SH-SY5Y (cell line): ENCODE measurements around the gene MAST2.

ENCODE experiments used
- GATA2 ChIP-seq: IDR thresholded peaks from 2 replicates; pipeline ENCODE4 v1.6.1; 2011; ENCODE audit warnings: mild to moderate bottlenecking, low read depth, low read length
- GATA3 ChIP-seq: IDR thresholded peaks from 2 replicates; pipeline ENCODE4 v1.6.1; 2011; ENCODE audit warnings: low read depth, mild to moderate bottlenecking, low read length, moderate library complexity

MAST2 gene

DNA sequence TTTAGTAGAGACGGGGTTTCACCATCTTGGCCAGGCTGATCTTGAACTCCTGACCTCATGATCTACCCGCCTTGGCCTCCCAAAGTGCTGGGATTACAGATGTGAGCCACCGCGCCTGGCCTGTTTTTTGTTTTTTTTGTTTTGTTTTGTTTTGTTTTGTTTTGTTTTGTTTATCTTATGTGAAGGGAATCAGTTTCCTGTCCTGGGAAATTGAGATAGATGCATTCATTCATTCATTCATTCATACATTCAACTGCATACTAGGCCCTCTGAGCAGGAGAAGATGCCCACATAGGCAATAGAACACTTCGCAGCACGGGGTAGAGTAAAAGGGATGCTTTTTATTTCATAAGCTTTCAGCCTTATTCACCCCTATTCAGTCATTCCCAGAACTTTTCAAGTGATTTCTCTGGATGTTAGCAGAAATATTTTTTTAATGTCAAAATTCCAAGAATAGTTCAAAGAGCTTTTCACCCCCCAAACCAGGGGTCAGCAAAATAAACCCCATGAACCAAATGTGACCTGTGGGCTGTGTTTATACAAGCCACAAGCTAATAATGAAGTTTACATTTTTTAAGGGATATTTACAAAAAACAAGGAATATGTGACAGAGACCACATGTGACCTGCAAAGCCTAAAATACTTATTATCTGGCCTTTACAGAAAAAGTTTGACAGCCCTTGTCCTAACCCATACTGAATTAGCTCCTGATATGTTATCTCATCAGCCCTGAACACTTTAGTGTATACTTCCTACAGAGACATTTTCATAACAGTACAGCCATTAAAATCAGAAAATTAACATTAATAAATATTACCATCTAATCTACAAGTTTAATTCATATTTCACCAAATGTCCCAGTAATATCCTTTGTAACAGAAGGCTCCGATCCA, 127.1 kb downstream of the MAST2 start:
- TF ChIP-seq GATA2 (no peak), GATA3 (no peak)

DNA sequence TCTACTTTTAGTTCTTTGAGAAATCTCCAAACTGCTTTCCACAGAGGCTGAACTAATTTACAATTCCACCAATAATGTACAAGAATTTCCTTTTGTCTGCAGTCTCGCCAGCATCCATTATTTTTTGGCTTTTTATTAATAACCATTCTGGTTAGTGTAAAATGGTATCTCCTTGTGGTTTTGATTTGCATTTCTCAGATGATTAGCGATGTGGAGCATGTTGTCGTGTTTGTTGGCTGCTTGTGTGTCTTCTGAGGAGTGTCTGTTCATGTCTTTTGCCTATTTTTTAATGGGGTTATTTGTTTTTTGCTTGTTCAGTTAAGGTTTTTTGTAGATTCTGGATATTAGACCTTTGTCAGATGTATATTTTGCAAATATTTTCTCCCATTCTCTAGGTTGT, 131.5 kb downstream of the MAST2 start:
- TF ChIP-seq GATA3 = no peak
- no peak for TF ChIP-seq GATA2

DNA sequence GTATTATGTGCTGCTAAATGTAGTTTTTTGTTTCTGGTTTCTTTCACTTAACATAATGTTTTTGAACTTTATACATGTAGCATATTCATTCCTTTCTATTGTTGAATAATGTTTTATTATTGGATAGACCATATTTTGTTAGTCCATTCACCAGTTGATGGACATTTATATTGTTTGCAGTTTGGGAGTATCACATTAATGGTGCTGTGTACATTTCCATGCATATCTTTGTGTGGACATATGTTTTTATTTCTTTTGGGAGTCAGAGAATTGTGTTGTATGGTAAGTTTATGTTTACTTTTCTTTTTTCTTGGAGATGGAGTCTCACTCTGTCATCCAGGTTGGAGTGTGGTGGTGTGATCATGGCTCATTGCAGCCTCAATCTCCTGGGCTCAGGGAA, 134.6 kb downstream of the MAST2 start:
- no peak for TF ChIP-seq GATA2
- TF ChIP-seq GATA3 = no peak

DNA sequence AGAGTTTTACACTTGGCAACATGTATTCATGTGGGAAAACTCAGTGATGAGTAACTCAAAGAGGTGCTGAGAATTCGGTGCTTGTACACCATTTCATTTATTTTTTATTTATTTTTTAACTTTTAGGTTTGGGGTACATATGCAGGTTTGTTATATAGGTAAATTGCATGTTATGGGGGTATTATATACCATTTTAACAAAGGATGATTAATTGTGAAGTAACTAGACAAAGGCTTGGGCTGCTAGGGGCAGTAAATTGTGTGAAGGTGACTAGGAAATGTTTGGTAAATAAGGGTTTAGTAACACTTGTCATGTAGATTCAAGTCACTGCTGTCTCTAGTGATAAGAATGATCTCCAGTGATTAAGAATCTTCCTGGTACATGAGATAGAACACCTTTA, 139.0 kb downstream of the MAST2 start:
- TF ChIP-seq GATA3 (no peak), GATA2 (no peak)

DNA sequence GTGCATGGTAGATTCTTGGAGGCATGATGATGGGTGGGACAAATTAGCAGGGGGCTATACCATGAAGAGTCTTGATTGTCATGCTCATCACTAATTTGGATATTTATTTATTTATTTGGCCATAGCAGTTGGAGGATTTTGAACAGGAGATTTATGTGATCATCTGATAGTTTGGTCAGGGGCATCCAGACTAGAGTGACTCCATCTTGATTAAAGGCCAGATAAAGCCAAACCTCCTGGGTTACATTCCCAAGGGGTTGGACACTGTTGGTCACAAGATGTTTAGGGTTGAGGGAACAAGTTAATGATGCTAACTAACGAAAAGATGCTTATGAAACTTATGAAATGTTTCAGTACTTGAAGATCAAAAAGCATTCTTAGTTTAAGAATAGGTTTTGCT, 139.8 kb downstream of the MAST2 start:
- TF ChIP-seq GATA2 = no peak
- no peak for TF ChIP-seq GATA3

DNA sequence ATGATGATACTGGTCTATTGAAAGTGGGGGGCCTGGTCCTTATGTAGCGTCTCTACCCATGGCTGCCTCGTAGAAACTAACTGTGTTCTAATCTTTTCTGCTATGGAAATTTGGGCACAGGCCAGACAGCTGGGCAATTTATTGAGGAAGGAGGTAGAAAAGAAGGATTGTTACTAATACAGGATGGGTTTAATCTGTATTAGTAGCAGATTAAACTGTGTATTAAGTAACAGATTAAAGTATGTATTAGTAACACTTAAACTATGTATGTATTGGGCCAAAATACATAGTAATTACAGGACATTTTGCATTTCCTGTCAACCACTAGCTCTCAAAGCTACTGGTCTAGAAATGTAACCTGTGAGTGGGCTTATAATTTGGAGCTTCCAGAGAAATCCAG, 142.0 kb downstream of the MAST2 start:
- TF ChIP-seq GATA3 (no peak), GATA2 (no peak)

DNA sequence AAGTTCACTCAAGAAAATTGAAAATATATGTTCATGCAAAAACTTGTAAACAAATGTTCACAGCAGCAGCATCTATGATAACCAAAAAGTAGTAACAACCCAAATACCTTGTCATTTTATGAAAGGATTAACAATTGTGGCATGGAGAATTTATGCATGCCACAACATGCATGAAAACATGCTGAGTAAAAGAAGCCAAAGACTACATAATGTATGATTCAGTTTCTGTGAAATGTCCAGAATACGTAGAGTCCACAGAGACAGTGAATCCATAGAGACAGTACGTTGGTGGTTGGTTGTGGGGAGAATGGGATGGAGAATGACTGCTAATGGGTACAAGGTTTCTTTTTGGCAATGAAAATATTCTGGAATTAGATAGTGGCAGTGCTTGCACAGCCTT, 148.7 kb downstream of the MAST2 start:
- TF ChIP-seq GATA2 = no peak
- TF ChIP-seq GATA3 = no peak

DNA sequence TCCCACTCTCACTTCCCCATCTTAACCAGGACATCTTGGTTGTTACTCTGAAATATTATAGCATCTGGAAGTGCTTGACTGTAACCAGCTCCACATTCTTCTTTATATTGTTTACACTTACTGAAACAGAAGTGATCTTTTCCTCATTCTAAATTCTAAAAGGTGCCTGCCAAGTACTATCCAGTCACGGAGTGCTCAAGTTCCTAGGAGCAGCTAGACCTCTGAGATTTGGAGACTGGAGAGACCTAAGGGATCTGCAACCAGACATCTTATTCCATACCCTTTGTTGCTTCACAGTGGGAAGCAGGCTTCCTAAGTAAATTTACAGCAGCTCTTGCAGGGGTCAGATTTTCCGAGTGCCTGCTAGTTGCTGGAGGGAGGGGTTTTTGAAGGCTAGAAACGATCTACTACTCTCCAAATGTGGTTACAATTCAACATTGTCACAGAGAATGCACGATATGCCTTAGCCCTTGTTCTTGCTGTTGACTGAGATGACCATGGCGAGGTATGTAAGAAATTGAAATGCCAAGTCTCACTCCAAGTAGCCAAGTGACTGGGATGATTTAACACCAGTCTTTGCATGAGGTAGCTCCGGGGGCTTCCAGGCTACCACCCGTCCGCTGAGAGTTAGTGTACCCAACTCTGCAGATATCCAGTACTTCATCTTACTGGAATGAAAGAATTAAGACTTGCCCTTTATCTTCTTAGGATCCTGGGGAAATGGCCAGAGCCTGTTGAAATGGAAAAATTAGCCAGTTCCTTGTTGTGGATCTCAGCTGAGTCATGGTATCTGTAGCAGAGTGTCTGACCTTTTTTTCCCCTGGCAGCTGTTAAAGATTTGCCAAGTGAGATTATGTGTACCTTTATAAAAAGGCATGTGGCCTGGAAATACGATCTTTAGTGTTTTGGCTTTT, 150.8 kb downstream of the MAST2 start:
- TF ChIP-seq GATA3 (no peak), GATA2 (no peak)

DNA sequence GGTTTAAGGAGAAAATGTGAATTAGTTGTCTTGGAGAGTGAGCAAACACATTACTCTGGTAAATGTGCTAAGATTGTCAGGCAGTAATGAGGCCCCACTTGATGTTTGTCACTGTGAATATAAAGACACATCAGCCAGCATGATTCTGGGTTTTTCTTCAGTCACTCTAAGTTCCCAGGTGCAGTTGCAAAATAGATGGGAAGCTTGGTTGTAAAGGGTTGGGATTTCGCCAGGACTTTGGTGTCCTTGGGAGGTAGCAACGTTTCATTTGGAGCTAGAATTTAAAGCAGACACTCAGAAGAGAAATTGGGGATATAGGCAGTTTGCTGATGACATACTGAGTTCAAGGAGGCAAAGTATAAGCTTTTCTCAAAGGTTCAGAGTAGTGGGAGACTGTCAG, 154.3 kb downstream of the MAST2 start:
- no peak for TF ChIP-seq GATA2
- TF ChIP-seq GATA3 = no peak

DNA sequence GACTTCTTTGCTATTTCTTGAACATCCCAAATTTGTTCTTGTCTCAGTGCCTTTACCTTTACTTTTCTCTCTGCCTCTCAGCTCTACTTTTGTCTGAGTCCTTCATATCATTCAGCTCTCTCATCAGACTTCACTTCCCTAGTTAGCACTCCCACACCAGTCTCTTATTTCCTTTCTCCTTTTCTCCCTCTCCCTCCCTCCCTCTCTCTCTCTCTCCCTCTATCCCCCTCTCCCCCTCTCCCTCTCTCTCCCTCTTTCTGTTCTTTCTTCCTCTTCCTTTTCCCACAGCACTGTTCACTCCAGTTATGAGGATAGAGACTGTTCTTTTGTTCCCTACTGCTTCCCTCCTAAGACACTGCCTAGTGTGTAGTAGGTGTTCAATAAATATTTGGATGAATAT, 154.9 kb downstream of the MAST2 start:
- TF ChIP-seq GATA2 = no peak
- TF ChIP-seq GATA3 = no peak

DNA sequence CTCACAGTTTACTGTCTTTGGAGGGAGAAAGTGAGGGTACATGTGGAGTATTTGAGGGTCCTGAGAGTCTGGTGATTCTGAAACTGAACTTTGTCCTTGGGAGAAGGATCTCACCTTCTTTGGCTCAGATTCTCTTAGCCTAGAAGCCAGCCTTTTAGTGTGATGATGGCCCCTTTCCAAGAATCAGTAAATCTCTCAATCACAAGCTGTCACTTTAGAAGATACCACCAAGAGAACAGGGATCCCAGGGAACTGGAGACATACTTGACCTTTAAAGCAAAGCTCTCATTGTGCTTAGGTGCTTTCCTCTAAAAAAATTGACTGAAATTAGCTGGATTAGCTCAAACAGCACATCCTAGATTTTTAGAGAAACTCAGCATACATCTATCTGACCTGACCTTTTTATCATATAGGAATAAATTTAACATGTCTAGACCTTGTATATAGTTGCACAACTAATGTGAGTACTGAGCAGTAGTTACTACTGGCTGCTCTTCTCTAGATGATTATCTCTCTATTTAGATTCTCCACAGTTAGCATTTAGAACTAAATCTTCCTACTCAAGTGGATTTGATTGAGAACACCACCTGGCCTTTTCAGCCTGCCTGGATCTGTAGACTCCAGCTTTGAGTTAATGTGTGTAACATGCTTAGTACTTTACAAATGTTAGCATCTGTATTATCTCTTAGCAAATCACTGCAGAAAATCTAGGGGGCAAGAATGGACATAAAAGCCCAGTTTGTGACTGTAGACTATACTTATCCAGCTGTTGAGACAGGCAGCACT, 157.7 kb downstream of the MAST2 start:
- TF ChIP-seq GATA3 (no peak), GATA2 (no peak)

DNA sequence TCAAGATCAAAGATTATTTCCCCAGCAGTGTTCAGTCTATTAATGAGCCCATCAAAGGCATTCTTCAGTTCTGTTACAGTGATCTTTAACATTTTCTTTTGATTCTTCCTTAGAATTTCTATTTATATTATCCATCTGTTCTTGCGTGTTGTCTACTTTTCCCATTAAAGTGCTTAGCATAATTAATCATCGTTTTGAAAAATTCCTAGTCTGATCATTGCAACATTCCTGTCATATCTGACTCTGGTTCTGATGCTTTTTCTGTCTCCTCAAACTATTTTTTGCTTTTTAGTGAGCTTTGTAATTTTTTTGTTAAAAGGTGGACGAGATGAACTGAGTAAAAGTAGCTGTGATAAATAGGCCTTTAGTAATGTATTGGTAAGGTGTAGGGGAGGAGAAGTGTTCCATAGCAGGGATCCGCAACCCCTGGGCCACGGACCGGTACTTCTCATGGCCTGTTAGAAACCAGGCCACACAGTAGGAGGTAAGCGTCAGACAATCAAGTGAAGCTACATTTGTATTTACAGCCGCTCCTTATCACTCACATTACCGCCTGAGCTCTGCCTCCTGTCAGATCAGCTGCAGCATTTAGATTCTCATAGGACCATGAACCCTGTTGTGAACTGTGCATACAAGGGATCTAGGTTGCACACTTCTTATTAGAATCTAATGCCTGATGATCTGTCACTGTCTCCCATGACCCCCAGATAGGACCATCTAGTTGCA, 165.7 kb downstream of the MAST2 start:
- TF ChIP-seq GATA3 = no peak
- TF ChIP-seq GATA2 = no peak

DNA sequence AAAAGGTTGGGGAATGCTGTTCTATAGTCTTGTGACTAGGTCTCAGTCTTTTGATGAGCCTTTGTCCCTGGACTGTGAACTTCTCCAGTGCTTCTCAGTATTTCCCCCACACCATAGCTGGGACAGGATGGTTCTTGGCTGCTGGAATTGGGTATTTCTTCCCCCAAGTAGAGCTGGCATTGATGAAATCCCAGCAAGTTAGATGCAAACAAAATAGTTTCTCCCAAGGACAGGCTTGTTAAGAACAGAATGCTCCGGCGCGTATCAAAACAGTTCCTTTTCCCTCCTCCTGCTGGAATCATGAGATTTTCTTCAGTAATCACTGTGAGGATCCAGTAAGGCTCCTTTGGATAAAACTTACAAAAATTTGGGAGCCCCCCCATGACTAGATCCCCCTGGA, 166.5 kb downstream of the MAST2 start:
- TF ChIP-seq GATA2 (no peak), GATA3 (no peak)
